HG03108 (cell line): ENCODE results near the gene PTPN14.

Source experiments
- ATAC-seq: cut with Tn5 transposase; IDR thresholded peaks from one replicate; pipeline ENCODE4 v1.9.1; 2021; ENCODE audit warnings: moderate library complexity; ENCODE audit not compliant: unreplicated experiment

The PTPN14 gene

GRCh38 chr1:214318356-214318755 lies 233.0 kb downstream of the PTPN14 start:
- ATAC-seq, result no peak

DNA sequence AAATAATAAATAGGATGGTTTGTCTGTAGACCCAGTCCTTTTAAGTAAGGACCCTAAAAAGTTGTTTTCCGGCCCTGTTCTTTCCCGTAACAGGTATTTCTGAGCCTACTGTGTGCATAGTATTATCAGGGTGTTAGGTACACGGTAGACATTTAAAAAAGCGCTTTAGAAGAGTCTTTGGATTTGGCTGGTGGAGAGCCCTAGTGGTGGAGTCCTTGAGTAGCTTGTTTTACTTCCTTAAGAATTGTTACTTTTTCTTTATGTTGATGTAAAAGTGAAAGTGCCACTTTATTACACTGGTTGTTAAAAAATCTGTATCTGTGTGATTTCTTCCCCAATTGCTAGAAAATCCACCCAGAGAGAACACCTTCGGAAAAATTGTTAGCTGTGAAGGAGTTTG lies 233.7 kb downstream of the PTPN14 start:
- no peak for ATAC-seq

GRCh38 chr1:214317300-214317699 lies 234.1 kb downstream of the PTPN14 start:
- ATAC-seq, result no peak

- ATAC-seq, result no peak
Observed at GRCh38 chr1:214316593-214316992, 234.8 kb downstream of the PTPN14 start.

DNA sequence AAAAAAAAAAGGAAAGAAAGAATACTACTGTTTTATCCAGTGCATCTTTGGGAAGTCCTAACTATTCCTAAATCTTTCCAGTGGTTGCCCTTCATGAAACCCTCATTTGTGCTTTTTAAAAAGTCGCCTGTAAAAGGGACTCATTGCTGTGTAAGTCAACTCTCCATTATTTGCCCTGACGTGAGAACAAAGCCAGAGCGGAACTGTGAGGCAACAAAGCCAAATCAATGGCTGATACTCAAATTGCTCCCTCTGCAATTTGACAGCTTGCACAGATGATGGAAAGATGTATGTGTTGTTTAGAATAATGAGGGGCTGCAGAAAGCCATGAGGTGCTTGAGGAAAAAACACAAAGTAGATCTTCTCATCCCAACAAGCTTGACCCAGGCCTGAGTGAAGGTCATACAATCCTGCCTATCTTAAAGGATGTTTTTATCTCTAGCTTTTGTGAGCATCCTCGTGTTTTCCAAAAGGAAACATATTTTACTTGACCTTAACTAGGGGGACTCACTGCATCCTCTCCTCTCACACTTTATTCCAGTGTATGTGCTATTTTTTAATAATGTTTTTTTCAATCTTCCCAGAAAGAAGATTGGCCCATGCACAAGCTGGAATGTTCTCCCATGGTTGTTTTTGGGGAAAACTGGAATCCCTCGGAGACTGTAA lies 237.1 kb downstream of the PTPN14 start:
- no peak for ATAC-seq

DNA sequence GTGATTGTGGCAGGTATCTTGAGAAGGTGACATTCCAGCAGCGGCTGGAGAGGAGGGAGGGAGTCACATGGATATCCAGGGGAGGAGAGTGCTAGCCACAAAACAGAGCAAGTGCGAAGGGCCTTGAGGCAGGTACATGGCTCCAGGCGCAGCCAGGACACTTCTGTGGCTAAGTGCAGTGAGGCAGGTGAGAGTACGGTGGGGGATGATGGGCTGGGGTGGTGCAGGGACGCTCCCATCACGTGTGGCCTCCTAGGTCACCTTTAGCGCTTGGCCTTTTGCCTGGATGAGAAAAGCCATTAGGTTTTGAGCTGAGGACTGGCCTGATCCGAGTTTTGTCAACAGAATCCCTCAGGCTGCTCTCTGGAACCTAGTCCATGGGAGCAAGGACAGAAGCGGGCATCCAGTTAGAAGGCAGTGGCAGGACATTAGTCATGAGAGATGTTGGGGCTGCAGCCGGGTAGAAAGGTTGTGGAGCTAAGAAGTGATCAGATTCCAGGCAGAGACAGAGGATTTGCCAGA lies 238.8 kb downstream of the PTPN14 start:
- no peak for ATAC-seq

- no peak for ATAC-seq
Observed at GRCh38 chr1:214310777-214311690, 240.4 kb downstream of the PTPN14 start.

- no peak for ATAC-seq
Observed at GRCh38 chr1:214310010-214310409, 241.4 kb downstream of the PTPN14 start.

DNA sequence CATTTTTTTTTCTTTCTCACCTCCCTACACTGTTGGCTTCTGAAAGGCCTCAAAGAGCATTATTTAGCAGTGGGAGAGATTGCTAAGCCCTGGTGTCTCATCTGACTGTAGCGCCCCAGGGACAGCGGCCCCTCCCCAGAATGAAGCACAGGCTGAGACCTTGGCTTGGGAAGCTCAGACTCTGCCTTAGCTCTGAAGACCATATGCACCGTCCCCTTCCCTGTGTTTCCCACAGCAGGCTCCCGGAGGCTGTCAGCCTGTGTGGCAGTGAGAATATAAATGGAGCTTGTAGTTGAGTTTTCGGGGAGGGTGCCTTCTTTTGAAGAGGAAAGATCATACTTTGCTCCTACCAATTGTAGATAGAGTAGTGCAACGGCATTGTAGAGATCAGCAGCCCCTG lies 245.1 kb downstream of the PTPN14 start:
- no peak for ATAC-seq

DNA sequence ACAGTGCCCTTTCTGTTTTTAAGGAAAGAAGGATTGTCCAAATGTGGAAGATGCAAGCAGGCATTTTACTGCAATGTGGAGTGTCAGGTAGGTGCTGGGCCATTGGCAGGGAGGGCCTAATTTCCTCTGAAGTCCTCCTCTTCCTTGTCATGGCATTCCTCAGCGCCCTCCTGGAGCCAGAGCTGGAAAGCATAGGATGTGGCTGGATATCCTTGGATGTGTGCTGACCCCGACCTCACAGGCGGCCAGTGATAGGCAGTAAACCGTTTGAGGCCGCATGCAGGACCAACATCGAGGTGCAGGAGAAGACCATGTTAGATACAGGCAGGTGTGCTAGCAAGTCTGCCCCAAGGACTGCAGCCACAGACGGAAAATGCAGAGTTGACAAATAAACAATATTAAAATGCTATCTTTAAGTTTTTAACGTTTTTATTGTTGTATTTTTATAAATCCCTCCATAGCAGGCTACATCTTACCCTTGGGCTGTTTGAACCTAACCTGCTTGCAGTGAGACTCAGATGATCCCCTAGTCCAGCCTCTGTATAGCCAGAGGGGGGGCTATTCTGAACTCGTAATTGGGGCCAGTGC lies 246.1 kb downstream of the PTPN14 start:
- ATAC-seq, result no peak

DNA sequence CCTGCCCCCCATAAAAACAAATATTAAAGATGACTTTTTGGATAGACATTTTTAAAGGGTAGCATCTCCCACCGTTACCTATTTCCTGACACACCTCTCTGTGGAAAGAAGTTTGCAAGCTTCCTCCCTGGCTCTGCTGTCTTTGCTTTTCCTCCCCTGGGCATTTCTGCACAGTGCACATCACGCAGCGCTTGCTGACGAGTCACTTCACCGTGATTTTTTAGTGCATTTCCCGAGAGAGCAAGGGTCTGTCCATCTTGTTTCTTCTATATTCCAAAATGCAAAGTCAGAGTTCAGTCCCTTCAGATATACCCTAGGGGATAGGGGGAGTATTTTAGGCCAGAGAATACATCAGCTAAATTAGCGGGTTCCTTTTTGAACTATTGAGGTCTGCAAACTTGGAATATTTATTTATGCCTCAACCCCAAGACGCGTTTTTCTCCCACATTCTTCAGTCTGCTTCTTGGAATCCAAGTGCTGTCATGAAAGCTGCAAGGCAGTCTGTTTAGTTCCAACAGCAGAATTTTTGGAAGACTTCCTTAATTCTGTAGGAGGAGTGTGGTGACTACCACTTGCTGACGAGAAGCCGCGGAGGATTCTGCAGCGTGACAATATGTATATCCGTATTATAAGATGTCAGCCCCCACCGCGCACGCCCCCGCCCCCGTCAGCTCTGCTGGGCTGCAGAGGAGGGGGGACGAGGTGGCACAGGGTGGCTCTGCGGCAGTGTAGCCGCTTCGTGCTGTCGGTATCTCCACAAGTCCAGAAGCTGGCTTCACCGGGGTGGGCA lies 248.1 kb downstream of the PTPN14 start:
- ATAC-seq, result no peak

GRCh38 chr1:214301526-214301925 lies 249.9 kb downstream of the PTPN14 start:
- no peak for ATAC-seq

GRCh38 chr1:214300149-214300780 lies 251.1 kb downstream of the PTPN14 start:
- no peak for ATAC-seq
